GM18505 (cell line): Measurements from ENCODE around the gene GNE.
"Not testable (repeated sequence)": the region's sequence is repeated elsewhere in the genome, so short reads cannot be mapped to it uniquely, and the experiment has no call there.

Experiments
- ATAC-seq: cut with Tn5 transposase; IDR thresholded peaks from one replicate; pipeline ENCODE4 v1.9.1; 2021; ENCODE audit not compliant: unreplicated experiment
- POLR2A ChIP-seq: IDR thresholded peaks from 4 replicates; pipeline ENCODE4 v1.6.1; 2011; ENCODE audit warnings: borderline replicate concordance; ENCODE audit not compliant: insufficient read depth, insufficient read length; ENCODE audit errors: extremely low read depth

Gene GNE

DNA sequence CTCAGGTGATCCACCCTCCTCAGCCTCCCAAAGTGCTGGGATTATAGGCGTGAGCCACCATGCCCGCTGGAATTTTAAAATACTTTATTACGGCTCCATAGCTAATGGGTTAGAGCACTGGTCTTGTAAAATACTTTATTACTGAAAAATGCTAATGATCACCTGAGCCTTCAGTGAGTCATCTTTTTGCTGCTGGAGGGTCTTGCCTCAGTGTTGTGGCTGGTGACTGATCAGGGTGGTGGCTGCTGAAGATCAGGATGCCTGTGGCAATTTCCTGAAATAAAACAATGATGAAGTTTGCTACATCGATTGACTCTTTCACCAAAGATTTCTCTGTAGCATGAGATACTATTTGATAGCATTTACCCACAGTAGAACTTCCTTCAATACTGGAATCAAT is 26.0 kb upstream of the GNE start:
- no peak for TF ChIP-seq POLR2A
- ATAC-seq, result no peak

DNA sequence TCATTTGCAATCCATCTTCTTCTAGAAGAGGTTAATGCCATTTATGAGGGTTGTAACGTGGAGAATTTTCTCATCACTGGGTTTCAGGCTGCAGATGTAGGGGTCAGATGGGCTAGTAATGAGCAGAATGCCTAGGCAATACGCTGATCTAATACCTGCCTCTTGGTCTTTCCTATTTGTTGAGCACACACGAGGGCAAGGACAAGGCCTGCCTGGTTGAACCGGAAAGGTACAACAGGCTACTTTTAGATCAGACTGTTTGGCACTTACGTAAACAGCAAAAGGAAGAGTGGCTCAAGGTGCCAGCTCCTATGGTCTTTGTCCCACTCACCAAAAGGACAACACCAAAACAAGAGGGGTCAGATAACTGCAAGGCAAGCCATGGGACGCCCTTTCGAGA is 24.0 kb upstream of the GNE start:
- no peak for ATAC-seq

DNA sequence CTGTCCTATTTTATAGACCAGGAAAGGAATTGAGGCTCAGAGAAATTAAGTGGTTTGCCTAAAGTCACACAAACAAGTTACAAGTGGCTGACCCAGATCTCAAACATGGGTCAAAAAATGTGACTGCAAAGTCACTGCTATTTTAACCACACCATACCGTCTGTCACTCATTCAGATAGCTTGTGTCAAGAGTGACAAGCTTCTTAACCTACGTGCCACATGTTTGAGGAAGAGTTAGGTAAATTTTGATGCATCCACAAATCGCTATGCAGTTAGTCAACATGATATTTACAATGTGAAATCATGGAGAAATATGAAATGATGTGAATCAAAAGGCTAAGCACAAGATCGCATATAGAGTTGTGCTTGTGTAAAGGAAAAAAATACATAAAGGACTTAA is 22.7 kb upstream of the GNE start:
- no peak for ATAC-seq
- TF ChIP-seq POLR2A, result no peak

More for the DNA sequence above, 24.0 kb upstream of the GNE start:
- TF ChIP-seq POLR2A, result no peak

DNA sequence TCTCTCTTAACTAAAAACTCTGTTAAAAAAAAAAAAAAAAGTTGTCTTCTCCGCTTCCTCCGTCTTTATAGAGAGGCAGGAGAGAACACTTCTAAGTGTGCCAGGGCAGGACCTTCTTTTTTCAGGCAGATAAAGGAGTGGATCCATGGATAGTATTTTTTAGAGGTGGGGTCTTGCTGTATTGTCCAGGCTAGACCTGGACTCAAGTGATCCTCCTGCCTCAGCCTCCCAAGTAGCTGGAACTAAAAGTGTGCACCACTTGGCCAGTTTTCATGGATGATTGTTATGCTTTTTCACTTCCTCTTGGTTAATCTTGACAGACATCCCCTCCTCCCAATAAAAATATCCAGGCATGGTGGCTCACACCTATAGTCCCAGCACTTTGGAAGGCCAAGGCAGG is 20.0 kb upstream of the GNE start:
- no peak for ATAC-seq
- no peak for TF ChIP-seq POLR2A

DNA sequence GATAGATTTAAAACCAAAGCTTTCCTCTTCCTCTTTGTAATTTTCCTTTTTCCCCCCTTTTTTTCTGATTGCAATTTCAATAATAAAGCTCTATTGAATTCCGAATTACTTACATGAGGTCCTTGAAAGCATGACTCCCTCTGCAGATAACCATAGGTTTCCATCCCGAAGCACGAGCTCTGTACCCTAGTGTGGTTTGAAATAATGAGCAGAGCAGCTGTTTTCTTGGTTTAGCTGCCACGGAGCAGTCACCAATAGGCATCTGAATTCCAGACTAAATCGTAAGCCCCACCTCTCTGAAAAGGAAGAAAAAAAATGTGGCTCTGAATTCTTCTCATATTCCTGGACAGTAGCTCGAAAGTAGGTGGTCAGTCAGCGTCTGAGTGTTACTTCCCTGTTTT is 18.5 kb upstream of the GNE start:
- ATAC-seq, result no peak
- no peak for TF ChIP-seq POLR2A

DNA sequence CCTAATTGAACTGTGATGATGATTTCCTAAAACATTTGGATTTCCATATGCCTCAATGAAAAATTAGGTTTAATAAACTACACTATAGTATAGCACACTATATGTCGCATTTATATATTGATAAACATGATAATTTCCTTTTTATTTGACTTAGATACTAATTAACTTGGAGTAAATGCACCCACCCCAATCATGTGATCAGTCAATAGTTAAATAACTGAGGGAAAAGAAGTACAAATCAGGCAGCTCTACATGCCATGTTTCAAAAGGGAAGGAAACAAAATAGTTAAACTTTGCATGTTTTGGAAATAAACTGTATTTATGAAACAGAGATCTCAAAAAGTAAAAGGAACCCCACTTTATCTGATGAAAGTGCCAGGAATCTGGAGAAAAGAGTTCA is 18.0 kb upstream of the GNE start:
- no peak for ATAC-seq

DNA sequence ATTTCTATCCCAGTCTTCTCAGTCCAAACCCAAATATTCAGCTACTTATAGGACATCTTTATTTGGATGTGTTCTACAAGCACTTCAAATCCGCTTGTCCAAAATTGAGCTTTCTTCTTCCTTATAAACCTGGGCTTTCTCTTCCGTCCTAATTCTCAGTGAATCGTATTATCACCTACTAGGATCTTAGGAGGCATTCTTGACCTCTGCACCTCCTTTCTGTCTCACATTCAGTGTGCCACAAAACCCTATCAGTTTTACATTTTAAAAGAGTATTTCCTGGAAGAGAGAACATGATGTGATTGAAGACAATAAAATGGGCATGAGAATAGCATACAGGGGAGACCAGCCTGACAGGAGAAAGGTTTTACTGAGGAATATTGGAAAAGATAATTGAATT is 16.8 kb upstream of the GNE start:
- no peak for TF ChIP-seq POLR2A
- ATAC-seq, result no peak

More for the DNA sequence above, 18.0 kb upstream of the GNE start:
- no peak for TF ChIP-seq POLR2A

DNA sequence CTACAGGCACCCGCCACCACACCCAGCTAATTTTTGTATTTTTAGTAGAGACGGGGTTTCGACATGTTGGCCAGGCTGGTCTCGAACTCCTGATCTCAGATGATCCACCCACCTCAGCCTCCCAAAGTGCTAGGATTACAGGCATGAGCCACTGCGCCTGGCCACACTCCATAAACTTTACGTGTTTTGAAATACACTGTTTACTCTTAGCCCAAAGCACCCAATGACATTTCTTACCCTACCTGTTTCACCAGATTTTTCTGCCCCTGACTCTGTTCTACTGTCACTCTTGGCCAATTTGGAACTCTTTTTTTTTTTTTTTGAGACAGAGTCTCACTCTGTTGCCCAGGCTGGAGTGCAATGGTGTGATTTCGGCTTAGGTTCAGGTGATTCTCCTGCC is 15.1 kb upstream of the GNE start:
- ATAC-seq, result not testable (repeated sequence)

DNA sequence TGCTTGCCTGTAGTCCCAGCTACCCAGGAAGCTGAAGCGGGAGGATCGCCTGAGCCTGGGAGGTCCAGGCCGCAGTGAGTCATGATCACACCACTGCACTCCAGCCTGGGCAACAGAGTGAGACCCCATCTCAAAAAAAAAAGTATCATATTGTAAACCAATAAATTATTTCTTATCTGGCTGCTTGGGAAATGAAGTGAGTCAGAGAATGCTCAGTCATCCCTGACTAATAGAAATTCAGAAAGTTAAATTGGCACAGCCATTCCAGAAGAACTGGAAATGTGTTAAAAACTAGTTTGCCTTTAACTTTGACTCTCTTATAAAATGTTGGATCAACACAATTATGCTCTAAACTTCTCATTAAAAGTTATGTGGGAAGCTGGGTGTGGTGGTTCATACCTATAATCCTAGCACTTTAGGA is 9.8 kb upstream of the GNE start:
- TF ChIP-seq POLR2A, result no peak
- ATAC-seq, result no peak

DNA sequence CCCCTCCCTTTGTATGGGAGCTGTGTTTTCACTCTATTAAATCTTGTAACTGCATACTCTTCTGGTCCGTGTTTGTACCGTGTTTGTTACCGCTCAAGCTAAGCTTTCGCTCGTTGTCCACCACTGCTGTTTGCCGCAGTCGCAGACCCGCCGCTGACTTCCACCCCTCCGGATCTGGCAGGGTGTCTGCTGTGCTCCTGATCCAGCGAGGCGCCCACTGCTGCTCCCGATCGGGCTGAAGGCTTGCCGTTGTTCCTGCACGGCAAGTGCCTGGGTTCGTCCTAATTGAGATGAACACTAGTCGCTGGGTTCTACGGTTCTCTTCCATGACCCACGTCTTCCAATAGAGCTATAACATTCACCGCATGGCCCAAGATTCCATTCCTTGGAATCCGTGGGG is 6.6 kb upstream of the GNE start:
- ATAC-seq, result no peak
- TF ChIP-seq POLR2A, result no peak

DNA sequence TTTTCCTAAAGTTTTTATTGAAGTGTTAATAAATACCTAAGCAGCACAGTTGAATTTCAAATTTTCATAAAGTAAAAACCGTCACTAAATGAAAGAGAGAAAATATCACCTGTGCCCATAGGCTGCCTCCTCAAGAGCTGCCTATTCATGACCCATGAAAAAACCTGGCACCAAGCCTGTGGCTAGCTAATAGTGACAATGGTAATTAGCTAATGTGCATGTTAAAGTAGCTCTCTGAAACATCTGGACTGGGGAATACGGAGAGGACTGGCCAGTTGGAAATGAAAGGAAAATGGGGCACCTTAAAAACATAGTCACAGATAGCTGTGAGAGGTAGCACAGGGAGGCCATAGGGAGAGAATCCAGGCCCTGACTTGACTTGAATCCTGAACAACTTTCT is 5.4 kb upstream of the GNE start:
- no peak for TF ChIP-seq POLR2A
- no peak for ATAC-seq

DNA sequence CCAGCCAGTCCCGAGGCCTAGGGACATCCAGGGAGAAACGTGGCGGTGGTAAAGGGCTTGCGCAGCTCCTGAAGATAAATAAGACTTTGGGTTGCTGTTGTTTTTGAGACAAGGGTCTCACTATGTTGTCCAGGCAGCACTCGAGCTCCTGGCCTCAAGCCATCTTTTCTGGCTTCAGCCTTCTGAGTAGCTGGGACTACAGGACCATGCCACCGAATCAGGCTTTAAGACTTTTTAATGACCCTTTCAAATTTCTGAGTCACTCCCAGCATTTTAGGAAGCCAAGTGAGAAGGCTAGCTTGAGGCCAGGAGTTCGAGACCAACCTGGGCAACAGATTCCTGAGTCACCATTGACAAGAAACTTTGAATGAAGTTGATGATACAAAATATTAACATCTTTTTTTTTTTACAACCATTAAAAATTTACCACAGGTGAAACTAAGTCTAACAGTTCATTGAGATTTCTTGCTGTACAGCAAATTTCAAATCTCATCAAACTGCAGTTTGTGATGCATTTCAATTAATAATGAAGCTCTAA is 817 bp upstream of the GNE start:
- TF ChIP-seq POLR2A, result no peak

DNA sequence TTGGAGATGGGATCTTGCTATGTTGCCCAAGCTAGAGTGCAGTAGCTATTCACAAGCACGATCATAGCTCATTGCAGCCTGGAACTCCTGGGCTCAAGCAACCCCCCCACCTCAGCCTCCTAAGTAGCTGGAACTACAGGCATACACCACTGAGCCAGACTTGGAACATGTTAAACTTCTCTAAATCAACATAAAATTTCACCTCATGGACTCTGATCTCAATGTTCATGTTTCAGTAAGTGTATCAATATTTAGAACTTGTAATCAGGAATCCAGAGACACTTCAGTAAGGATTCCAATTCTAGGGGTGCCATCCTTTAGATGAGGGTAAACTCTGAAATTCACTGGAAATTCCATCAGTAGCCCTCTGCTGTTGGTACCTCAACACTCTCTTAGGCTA is 6.8 kb downstream of the GNE start:
- TF ChIP-seq POLR2A, result no peak

More for the DNA sequence above, 817 bp upstream of the GNE start:
- no peak for ATAC-seq

DNA sequence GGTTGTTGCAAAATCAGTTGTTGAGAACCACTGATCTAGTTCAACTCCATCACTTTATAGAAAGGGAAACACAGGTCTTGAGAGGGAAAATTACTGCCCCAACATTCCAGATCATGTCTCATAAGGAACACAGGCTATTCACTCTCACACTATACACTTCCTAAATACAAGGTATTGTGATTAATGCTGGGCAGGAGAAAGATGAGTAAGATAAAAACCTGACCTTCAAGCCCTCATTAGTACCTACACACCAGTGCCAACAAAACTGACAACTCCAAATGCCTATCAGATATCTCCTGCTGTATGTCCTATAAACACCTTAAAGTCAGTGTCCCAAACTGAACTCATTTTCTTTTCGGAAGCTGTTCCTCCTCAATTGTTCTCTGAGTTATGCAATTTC is 8.2 kb downstream of the GNE start:
- ATAC-seq, result no peak
- TF ChIP-seq POLR2A, result no peak

More for the DNA sequence above, 6.8 kb downstream of the GNE start:
- no peak for ATAC-seq

DNA sequence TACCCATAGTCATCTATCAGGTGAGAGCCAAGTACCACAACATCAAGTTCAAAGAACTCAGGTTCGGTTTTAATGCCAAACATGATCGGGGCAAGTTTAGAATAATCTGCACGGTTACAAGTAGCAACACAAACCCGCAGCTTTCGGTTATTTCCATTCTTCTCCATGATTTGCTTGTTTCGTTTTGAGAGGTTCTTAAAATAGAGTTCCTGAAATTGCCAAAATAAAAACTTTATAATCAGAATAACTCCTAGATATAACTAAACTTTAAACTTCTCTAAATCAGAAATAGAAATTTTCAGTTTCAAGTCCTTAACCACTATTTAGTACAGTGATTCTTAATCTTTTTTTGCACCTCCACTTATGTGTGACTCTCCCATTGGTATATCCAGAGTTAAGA is 9.1 kb downstream of the GNE start:
- TF ChIP-seq POLR2A, result no peak
- ATAC-seq, result no peak

DNA sequence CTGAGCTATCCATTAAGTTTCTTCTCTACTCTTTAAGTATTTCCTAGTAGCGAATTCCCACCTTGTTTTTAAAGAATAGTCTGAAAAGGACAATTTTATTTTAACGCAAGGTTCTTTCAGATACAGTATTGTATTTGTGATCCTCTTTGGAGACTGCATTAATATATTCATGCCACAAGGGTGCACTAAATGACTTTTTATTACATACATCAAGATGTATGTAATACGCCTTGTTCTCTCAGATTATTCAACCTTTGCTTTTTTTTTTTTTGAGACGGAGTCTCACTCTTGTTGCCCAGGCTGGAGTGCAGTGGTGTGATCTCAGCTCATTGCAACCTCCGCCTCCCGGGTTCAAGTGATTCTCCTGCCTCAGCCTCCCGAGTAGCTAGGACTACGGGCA is 10.2 kb downstream of the GNE start:
- not testable (repeated sequence) for ATAC-seq

DNA sequence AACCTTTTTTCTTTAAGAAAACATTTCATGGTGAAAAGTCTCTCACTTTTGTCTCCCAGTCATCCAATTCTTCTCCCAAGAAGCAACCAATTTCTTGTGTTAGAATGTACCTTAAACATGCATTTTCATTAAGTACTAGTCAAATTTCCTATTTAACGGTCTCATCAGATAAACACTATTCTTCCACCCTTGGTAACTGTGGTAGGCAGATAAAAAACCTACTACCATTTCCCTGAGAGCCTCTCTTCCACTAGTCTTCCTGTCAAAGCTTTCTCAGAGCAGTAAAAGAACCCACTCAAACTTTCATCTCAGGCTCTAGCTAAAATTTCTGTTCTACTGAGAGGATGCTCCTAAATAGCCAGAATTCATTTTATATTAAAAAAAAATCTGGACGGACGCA is 10.9 kb downstream of the GNE start:
- ATAC-seq, result no peak

More for the DNA sequence above, 10.9 kb downstream of the GNE start:
- TF ChIP-seq POLR2A, result no peak
